Adrenal gland (tissue), 12 donors: ENCODE measurements around the gene KRT80. TPM values are rescaled to one million over a fixed set of nuclear protein-coding genes. Genes with fewer than 3 reads are reported as not detected.

ENCODE experiments used
- DNase-seq, 7 donors: peaks; one replicate each; pipeline ENCODE4 v3.0.0-alpha.2; 2019 to 2020
- H3K27ac ChIP-seq, 5 donors: fragments of 200-600 bp; sonication (generic) in 4 of 5; 1 replicate in 3 of 5; 2 replicates in 2 of 5; pipeline versions ENCODE4 v1.5.1 to v1.8.0; 2016 to 2020; ENCODE audit warnings: mild to moderate bottlenecking in 1 of 5
- H3K27me3 ChIP-seq: fragments of 200-600 bp; 2 replicates; pipeline ENCODE4 v1.8.0; 2021
- H3K36me3 ChIP-seq, 2 donors: fragments of 200-600 bp; replicated peaks in 1 of 2; 1 replicate in 1 of 2; 2 replicates in 1 of 2; pipeline versions ENCODE4 v1.5.1 to v1.8.0; 2018 to 2022
- H3K4me1 ChIP-seq, 2 donors: fragments of 200-600 bp; replicated peaks in 1 of 2; 1 replicate in 1 of 2; 2 replicates in 1 of 2; pipeline versions ENCODE4 v1.5.1 to v1.8.0; 2018 to 2021
- H3K4me3 ChIP-seq, 4 donors: fragments of 200-600 bp; sonication (generic) in 3 of 4; one replicate each; pipeline ENCODE4 v1.5.1; 2016 to 2018
- H3K9me3 ChIP-seq, 3 donors: fragments of 200-600 bp; sonication (generic) in 1 of 3; replicated peaks in 1 of 3; 1 replicate in 2 of 3; 2 replicates in 1 of 3; pipeline versions ENCODE4 v1.5.1 to v1.8.0; 2016 to 2021
- POLR2A ChIP-seq, 2 donors: fragments of 450-650 bp; IDR thresholded peaks; one replicate each; pipeline ENCODE4 v1.6.1; 2017; ENCODE audit warnings: antibody characterized with exemption in 2 of 2, mild to moderate bottlenecking in 2 of 2, moderate library complexity in 1 of 2
- WGBS, 4 donors: extraction: QIAGEN DNeasy Blood & Tissue Kit in 2 of 4; methylation state at CpG; one replicate each; pipeline versions ENCODE4 v1.1.5 to v1.1.7; 2013 to 2017; 5-methylcytosine and 5-hydroxymethylcytosine counted together
- intact Hi-C, 2 donors: fragments of 100-400 bp; cut with DNase I; formaldehyde crosslinking; loops; one replicate each; pipeline versions ENCODE4 v1.14.1 to v1.15.0; 2022 to 2023
- polyA plus RNA-seq, 3 donors: library from polyadenylated mRNA; stranded (reverse); fragments of 200-250 nt in 2 of 3; fragments of 350-450 nt in 1 of 3; fragmentation: Illumina TruSeq in 1 of 3; extraction: RNeasy Lipid Tissue Mini Kit (QIAGEN cat#74804) in 1 of 3; gene quantifications; one replicate each; pipeline ENCODE4 v1.2.3, GENCODE V29; 2013 to 2014
- total RNA-seq, 9 donors: library from RNA; depleted of rRNA in 4 of 9; stranded (reverse); fragments of >200 nt in 4 of 9; fragments of 120-200 nt in 1 of 9; fragmentation: NEBNext Ultra II Directional in 1 of 9; extraction: Animal tissue kit (Norgen Biotek cat#: 25700) in 1 of 9; gene quantifications; one replicate each; pipeline versions ENCODE4 v1.1.0 to v1.2.4, GENCODE V29; 2013 to 2023
- TF ChIP-seq, protein P1 (sequence below), 6 experiments: fragments of 450-650 bp in 4 of 6; fragments of 200-600 bp in 2 of 6; sonication (generic) in 1 of 6; IDR thresholded peaks; 1 replicate in 5 of 6; 2 replicates in 1 of 6; pipeline versions ENCODE4 v1.5.1 to v1.8.0; 2016 to 2021; ENCODE audit warnings: antibody characterized with exemption in 6 of 6, mild to moderate bottlenecking in 2 of 6, moderate library complexity in 1 of 6
- donor health status: healthy with polysubstance abuse.
- donor health status: Bipolar disorder and iron deficiency.
- donor health status: DM: yes; HTN: yes; CAD: no.
- donor health status: DM: no; HTN: no; CAD: no.
- donor health status: DM: no; HTN: no; CAD: no.
- donor health status: DM: yes; HTN: yes; CAD: no.

The KRT80 gene
- total and polyA plus RNA-seq, 12 donors: 0.95 to 14.6 (median 3.8) TPM

DNA sequence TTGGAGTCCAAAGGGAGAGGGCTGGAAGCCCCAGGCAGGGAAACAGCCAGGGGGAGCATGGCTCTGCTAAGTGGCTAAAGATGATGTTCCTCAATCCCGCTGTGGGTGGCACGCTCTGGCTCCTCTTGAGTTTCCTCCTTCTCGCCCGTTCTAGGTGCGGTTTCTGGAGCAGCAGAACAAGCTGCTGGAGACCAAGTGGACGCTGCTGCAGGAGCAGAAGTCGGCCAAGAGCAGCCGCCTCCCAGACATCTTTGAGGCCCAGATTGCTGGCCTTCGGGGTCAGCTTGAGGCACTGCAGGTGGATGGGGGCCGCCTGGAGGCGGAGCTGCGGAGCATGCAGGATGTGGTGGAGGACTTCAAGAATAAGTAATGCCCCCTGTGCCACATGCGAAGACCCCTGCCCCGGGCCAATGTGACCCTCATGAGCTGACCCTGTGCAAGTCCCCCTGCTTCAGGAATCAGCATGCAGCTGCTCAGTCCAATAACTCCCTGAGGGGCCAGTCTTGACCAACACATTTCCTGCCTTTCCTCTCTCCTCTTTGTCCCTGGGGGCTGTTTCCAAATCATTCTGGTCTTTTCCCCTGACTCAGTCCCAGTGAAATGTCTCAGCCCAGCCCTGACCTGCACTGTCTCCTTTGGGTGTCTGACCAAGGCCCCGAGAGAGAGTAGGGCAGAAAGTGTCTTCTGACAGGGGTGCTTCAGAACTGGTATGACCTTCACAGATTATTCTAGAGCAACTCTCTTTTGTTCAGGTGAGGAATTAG, 43.4 kb upstream of the KRT80 start:
- H3K27ac ChIP-seq: no peak overlapping the region
- TF ChIP-seq POLR2A (IDR thresholded peaks at IDR 0.05): no peak
- TF ChIP-seq, protein P1, sequence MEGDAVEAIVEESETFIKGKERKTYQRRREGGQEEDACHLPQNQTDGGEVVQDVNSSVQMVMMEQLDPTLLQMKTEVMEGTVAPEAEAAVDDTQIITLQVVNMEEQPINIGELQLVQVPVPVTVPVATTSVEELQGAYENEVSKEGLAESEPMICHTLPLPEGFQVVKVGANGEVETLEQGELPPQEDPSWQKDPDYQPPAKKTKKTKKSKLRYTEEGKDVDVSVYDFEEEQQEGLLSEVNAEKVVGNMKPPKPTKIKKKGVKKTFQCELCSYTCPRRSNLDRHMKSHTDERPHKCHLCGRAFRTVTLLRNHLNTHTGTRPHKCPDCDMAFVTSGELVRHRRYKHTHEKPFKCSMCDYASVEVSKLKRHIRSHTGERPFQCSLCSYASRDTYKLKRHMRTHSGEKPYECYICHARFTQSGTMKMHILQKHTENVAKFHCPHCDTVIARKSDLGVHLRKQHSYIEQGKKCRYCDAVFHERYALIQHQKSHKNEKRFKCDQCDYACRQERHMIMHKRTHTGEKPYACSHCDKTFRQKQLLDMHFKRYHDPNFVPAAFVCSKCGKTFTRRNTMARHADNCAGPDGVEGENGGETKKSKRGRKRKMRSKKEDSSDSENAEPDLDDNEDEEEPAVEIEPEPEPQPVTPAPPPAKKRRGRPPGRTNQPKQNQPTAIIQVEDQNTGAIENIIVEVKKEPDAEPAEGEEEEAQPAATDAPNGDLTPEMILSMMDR (IDR thresholded peaks at IDR 0.05): no peak
- no peaks in the 10 kb centered on the region for H3K9me3 ChIP-seq
- DNase-seq: peak in 1 of 7 donors; percentile 10
- WGBS, 4 donors: 88 to 94% (median 93%) methylated on average over 9 to 15 of the region's 15 CpGs
- H3K4me1 ChIP-seq: peaks cover 0 to 7% of the 10 kb centered on the region in 2 donors
- H3K27me3 ChIP-seq: peaks cover 20% of the 10 kb centered on the region
- intact Hi-C loops: no loop called here
- no peak overlapping the region for H3K4me3 ChIP-seq
- H3K36me3 ChIP-seq: no peaks in the 10 kb centered on the region

DNA sequence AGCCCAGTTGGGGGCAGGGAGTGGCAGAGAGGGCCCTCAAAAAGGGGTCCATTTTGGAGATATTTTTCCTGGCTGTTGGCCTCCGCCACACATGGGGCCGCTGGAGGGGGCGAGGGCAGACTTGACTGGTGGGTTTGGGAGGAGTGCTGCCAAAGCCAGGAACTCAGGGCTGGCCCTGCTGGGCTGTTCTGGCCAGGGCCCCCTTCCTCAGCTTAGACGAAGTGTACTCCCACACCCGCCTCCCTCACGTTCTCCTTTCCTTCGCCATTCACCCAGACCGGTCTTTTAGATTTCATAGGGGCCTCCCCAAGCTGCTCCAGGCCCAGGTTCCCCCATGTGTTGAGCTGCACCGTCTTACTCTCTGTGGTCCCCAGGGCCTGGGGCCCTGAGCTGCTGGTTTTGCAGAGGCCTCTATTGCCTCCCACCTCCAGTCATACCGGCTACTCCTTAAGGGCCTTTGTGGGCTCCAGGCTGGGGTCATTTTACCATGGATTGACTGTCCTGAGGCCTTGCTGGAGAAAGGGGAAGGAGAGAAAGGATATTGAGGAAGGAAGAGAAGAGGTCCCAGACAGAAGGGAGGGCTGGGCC, 42.5 kb upstream of the KRT80 start:
- intact Hi-C loops: loop anchor here (5.0 kb wide), 2 partner anchors 43 to 93 kb away; no protein-coding TSS in a partner anchor
- TF ChIP-seq POLR2A (IDR thresholded peaks at IDR 0.05): no peak
- TF ChIP-seq, protein P1 (IDR thresholded peaks at IDR 0.05): no peak
- peaks cover 20% of the 10 kb centered on the region for H3K27me3 ChIP-seq
- whole genome bisulfite sequencing, 4 donors: 86 to 91% (median 90%) methylated on average over 8 to 10 of the region's 10 CpGs
- H3K4me1 ChIP-seq: peaks cover 0 to 7% of the 10 kb centered on the region in 2 donors
- H3K27ac ChIP-seq: no peak overlapping the region
- no peaks in the 10 kb centered on the region for H3K36me3 ChIP-seq
- H3K4me3 ChIP-seq: no peak overlapping the region
- no peak for DNase-seq
- no peaks in the 10 kb centered on the region for H3K9me3 ChIP-seq

DNA sequence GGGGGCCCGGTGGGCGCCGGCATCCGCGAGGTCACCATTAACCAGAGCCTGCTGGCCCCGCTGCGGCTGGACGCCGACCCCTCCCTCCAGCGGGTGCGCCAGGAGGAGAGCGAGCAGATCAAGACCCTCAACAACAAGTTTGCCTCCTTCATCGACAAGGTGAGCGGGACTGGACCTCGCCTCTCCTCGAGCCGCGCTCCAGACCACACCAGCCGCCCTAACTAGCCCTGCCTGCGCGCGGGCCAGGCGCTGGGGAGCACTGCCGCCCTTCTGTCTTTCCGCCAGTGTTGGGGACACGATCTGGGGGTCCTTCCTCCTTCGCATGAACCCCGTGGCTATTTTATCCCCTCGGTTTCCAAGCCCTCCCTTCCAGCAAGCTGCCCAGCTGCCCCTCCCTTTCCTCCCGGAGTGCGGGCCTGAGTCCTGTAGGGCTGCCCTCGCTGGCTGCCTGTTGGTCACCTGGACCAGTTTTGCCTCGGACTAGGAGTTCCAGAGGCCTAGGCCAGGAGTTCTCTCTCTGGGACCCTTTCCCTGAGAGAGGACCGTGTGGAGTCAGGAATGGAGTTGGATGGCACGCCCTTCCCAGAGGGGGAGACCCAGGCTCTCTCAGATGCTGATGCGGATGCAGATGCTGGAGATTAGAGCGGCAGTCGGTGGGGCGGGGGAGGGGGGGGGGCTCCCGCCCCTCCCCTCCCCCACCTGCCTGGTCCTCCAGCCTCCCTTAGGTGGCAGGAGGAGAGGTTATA, 41.8 kb upstream of the KRT80 start:
- 35 to 74% (median 44%) methylated on average over 8 to 40 of the region's 40 CpGs for WGBS, 4 donors
- DNase-seq: peak in 1 of 7 donors; percentile 12
- Histone ChIP-seq H3K9me3 (no peaks in the 10 kb centered on the region), H3K27ac (no peak overlapping the region), H3K36me3 (no peaks in the 10 kb centered on the region), H3K27me3 (peaks cover 20% of the 10 kb centered on the region), H3K4me3 (no peak overlapping the region), H3K4me1 (peaks cover 0 to 7% of the 10 kb centered on the region in 2 donors)
- TF ChIP-seq POLR2A (IDR thresholded peaks at IDR 0.05): no peak
- TF ChIP-seq, protein P1 (IDR thresholded peaks at IDR 0.05): no peak
- intact Hi-C loops: loop anchor here (5.0 kb wide), 2 partner anchors 44 to 94 kb away; no protein-coding TSS in a partner anchor
